Fibroblast of gingiva (primary cell): ENCODE results near the gene STEAP1.

Experiments used
- DNase-seq: peaks from one replicate; pipeline ENCODE4 v3.0.0-alpha.2; 2011; ENCODE audit warnings: low read depth

The STEAP1 gene

GRCh38 chr7:90211391-90212148, 57.3 kb downstream of the STEAP1 start, which contains the start of gene STEAP2:
STEAP2 (plus strand) TSS chr7:90211740; CDS start chr7:90225083, 13,343 bp downstream.
- peak; percentile 97 for DNase-seq

GRCh38 chr7:90212149-90212495, 57.9 kb downstream of the STEAP1 start:
- DNase-seq = no peak

- no peak for DNase-seq
Observed at GRCh38 chr7:90213521-90213920, 59.3 kb downstream of the STEAP1 start.
